SH-SY5Y (cell line): ENCODE data around the gene SYCN.

Experiments used
- GATA2 ChIP-seq: IDR thresholded peaks from 2 replicates; pipeline ENCODE4 v1.6.1; 2011; ENCODE audit warnings: mild to moderate bottlenecking, low read depth, low read length
- GATA3 ChIP-seq: IDR thresholded peaks from 2 replicates; pipeline ENCODE4 v1.6.1; 2011; ENCODE audit warnings: low read depth, mild to moderate bottlenecking, low read length, moderate library complexity

Gene SYCN

DNA sequence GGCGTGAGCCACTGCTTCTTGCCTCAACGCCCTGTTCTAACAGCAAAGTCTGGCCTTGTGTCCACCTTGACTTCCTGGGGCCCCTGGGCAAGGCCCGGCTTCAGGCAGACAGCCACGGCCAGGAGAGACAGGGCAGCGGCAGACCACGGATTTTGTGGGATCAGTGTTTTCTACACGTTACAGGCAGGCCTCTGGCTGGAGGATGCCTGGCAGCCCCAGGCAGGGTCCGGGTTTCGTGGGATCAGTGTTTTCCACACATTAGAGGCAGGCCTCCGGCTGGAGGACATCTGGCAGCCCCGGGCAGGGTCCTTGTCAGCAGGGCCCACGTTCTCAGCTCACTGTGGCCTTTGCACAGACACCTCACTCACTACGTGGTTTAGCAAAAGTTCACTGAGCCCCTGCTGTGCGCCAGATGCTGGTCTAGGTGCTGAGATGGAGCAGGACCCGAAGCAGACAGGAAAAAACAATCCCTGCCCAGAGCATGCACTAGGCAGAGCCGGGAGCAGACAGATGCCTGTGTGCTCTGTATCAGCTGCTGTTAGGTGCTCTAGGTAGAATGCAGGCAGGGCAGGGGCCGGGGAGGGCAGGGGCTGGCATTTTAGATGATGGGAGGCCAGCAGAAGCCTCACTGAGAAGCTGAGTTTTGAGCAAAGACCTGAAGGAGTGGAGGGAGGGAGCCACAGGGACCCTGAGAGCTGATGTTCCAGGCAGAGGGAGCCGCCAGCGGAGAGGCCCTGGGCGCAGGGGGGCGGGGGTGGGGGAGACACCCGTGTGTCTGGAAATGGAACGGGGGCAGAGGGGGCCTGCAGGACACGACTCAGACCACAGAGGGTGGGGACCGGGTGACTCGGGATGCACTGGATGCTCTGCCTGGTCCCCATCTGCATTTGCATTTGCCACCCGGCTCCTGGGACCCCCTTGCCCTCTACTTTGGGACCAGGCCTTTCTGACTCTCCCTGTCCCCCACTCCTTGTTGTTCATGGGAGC lies 32.3 kb downstream of the SYCN start:
- TF ChIP-seq GATA3 (no peak), GATA2 (no peak)

GRCh38 chr19:39170386-39171231 lies 33.5 kb downstream of the SYCN start:
- TF ChIP-seq GATA2: no peak
- no peak for TF ChIP-seq GATA3

DNA sequence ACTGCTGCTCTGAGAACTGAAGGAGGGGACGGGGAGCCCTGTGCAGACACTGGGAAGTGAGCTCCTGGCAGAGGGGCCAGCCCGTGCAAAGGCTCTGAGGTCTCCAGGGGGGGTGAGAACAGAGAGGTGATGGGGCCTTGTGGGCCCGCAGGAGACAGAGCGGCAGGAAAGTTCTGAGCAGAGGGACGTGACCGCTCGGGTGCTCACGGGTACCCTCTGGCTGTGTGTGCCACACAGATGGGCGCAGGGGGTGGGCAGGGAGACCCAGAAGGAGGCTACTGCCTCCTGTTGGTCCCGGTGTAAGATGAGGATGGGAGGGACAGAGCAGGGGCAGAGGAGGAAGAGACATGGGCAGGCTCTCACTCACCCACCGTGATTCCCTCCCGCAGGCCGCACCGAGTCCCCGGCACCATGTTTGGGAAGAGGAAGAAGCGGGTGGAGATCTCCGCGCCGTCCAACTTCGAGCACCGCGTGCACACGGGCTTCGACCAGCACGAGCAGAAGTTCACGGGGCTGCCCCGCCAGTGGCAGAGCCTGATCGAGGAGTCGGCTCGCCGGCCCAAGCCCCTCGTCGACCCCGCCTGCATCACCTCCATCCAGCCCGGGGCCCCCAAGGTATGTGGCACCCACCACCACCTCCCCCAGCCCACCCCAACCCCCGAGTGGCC lies 34.8 kb downstream of the SYCN start:
- TF ChIP-seq GATA3: no peak
- TF ChIP-seq GATA2: no peak

DNA sequence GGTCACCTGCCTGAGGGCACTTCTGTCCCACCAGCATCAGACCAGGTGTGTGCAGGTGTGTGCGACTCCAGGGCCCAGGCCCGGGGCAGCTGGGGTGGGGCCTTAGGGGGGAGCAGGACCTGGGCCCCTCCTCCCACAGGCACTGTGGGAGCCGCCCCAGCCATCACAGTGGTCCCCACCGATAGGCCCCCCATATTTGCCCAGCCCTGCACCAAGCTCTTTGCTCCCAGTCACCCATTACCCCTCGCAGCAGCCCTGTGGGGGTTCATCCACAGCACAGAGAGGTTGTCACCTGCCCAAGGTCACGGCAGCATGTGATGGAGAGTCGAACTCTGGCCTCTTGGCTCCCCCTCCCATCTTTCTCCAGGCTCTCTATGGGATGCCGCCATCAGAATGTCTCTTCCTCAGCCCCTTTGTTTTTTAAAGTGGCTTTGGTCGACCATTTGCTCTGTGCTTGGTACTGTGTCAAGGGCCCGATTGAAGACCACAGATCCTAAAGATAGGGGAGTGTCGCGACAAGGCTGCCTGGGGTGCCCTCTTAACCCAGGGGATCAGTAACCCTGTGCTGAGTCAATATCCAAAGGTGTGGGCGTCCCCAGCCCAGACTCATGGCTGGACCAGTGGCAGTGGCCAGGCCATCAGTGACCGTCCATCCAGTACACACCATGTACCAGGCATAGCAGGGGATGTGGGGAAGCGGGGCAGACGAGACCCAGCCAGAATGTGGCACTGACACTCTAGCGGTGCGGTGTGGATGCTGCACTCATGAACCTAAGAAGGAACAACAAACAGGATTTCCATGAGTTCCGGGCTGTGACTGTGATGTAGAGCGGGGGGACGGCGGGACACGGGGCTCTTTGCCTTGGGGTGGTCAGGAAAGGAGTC lies 35.6 kb downstream of the SYCN start:
- TF ChIP-seq GATA3: no peak
- TF ChIP-seq GATA2: no peak

- TF ChIP-seq GATA2 (no peak), GATA3 (no peak)
These were observed 36.4 kb downstream of the SYCN start for GRCh38 chr19:39167461-39168257.

DNA sequence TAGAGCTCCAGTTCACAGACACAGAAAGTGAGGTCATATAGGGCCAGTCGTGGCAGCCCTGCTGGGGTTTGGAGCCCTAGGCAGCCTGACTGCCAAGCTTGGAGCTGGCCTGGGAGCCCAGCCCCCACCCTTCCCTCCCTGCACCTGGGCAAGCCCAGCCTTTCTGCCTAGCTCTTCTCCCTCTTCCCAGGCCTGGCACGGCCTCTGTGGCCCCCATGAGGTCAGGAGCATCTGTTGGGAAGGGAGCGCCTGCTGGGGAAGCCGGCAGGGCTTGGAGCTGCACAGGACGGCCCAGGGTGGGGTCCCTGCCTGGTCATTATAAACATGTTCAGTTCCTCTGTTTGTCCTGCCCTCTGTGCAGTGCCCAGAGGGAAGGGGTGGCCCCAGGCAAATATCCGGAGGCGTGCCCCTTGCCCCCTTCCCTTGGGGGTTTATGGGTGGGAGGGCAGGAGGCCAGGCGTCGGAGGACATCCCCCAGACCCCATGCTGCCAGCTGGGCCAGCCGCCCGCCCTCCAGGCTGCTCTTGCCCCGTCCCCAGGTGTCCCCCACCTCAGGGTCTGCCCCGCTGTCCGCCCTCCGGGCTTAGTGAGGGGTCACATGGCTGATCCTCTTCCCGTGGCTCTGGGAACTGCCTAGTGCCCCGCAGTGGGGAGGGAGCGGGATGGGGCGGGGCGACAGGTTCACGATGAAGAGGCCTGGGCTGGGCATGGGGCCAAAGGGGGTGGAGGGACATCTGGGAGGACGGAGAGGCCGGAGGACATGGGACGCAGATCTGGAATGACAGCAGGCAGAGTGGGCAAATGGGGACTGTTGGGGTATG lies 37.3 kb downstream of the SYCN start:
- TF ChIP-seq GATA2 (no peak), GATA3 (no peak)

- no peak for TF ChIP-seq GATA2
- TF ChIP-seq GATA3: no peak
These were observed 38.2 kb downstream of the SYCN start for GRCh38 chr19:39165857-39166256.

DNA sequence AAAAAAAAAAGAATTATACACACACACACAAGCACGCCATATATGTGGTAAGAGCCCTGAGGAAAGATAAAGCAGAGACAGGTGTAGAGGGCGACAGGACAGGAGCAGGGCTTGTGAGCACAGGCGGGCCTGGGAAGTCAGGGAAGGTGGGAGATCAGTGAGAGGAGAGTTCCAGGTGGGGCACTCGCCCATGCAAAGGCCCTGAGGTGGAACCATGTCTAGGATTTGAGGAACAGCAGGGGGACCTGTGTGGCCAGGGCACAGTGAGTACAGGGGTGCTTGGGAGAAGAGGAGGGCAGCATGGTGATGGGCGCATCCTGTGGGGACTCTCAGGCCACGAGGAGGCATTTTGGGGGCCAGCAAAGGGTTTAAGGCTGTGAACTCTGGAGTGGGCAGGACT lies 39.8 kb downstream of the SYCN start:
- TF ChIP-seq GATA2: no peak
- no peak for TF ChIP-seq GATA3

DNA sequence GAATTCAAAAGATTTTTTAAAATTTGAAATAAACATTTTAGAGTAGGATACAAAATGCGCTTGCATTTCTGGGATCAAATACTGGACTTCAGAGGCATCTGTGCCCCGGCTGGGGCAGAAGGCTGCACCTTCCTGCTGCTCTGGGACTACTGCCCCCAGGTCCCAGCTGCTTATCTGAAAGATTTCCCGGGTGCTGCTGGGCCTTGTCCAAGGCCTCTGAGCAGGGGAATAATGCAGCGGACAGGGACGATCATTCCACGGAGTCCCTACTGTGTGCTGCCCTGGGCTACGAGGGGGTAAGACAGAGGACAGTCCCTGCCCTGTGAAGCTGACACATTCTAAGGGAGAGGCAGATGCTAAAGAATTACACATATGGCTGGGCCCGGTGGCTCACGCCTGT lies 40.4 kb downstream of the SYCN start:
- TF ChIP-seq GATA2: no peak
- TF ChIP-seq GATA3: no peak

DNA sequence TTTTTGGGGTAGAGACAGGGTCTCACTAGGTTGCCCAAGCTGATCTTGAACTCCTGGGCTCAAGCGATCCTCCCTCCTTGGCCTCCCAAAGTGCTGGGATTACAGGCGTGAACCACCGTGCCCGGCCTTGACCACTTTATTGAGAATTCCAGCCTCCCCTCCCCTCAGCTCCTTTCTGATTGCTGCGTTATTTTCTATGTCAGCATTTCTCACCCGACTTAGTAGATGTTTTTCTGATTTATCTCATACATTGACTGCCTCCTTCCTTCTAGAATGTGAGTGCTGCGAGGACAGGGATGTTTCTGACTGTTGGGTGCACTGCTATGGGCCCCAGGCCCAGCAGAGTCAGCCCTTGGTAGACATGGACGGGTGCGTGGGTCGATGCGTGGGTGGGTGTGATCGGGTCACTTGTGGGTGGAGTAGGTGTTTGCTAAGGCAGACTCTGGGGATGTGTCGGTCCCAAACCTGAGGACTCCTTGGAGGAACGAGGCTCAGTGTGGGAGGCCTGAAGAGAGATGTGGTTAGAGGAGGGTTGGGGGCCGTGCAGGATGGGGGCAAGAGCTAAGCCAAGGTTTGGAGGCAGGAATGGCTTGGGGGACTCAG lies 41.5 kb downstream of the SYCN start:
- TF ChIP-seq GATA3 (no peak), GATA2 (no peak)

DNA sequence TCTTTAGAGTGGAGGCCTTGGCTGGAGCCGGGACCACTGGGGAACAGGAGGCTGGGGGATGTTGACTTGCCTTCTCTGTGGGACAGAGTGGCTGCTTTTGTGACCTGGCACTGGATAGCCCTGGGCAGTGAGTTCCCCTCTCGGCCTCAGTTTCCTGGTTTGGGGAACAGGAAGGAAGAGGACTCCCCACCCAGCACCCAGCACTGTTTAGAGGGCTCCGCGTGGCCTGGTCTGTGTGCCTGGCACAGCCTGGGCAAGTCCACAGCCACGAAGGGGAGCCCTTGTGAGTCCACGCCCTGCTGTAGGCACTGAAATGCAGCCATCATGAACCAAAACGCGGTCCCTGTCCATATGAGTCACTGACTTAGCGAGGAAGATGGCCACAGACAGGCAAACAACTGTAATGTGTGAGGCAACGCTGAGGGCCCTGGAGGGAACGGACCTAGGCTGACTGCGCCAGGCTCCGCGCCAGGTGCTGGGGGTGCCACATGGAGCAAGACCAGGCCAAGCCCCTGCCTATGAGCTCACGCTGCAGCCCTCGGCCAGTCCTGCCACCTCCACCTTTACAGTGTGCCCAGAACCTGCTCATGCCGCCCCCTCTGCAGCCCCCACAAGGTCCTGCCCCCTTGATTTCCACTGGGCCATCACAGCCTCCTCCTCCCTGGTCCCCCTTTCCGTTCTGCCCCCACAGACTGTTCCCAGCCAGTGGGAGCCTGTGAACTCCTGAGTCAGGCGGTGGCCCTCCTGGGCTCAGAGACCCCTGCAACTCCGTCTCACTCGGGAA lies 43.0 kb downstream of the SYCN start:
- no peak for TF ChIP-seq GATA2
- no peak for TF ChIP-seq GATA3

- TF ChIP-seq GATA3 (no peak), GATA2 (no peak)
These were observed 43.6 kb downstream of the SYCN start for GRCh38 chr19:39160523-39160861.
